Measurements from ENCODE around the gene RIN1. TPM values are rescaled to one million over a fixed set of nuclear protein-coding genes. Genes with fewer than 3 reads are reported as not detected.
"Not testable (repeated sequence)": the region's sequence is repeated elsewhere in the genome, so short reads cannot be mapped to it uniquely, and the experiment has no call there.

The RIN1 gene, protein sequence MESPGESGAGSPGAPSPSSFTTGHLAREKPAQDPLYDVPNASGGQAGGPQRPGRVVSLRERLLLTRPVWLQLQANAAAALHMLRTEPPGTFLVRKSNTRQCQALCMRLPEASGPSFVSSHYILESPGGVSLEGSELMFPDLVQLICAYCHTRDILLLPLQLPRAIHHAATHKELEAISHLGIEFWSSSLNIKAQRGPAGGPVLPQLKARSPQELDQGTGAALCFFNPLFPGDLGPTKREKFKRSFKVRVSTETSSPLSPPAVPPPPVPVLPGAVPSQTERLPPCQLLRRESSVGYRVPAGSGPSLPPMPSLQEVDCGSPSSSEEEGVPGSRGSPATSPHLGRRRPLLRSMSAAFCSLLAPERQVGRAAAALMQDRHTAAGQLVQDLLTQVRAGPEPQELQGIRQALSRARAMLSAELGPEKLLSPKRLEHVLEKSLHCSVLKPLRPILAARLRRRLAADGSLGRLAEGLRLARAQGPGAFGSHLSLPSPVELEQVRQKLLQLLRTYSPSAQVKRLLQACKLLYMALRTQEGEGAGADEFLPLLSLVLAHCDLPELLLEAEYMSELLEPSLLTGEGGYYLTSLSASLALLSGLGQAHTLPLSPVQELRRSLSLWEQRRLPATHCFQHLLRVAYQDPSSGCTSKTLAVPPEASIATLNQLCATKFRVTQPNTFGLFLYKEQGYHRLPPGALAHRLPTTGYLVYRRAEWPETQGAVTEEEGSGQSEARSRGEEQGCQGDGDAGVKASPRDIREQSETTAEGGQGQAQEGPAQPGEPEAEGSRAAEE
- 12.1 and 12.2 TPM in 2 replicates for total RNA-seq (2014; rRNA removed; shearing (Covaris generic))
- 19.2 and 19.6 TPM in 2 replicates for polyA plus RNA-seq (2015; cell fraction: cytosol; rRNA removed)
- 70.7 and 71.5 TPM in 2 replicates for polyA plus RNA-seq (2015; cell fraction: nucleus; rRNA removed)

DNA sequence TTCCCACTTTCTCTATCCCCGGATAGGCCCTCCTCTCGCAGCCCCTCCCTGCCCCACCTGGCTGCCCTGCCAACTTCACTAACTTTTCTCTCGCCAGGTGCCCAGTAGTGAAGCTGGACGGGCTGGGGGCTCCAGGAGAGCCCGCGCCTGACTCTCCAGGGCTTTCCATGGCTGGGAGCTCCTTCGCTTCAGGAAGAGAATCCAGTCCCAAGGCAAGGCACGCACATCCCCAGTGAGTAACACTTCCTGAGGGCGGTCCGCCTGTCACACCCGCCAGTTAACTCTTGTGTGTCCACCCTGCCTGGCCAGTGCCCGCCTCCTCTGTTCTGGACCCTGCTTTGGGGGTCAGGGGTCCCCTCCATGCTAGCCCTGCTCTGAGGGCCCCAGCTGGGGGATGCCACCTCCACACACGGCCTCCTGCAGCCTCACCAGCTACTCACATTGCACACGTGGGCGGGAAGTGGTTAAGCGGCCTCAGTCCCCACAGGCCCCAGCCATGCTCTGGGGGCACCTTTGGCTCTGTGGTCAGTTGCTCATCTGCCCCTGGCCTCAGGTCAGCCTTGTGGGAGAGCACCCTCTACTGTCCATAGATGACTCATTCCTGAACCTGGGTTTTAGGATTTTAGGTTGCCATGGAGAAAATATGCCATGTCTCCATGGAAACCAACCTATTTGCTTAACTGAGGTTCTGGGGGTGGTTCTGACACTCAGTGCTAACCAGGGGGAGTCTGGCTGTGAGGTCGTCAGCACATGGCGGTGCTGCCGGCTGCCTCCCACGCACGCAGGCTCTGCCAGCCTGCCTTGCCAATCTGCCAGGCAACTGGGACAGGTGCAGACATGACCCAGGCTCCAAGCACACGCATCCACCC, at the start of gene RIN1:
TSS of gene RIN1 (minus strand) at position 201 of the 869 bp plus-strand sequence. CDS start at position 169, 32 bp downstream.
- DNase-seq (ENCODE audit: low read depth, low spot score), result peak; percentile 70
- in situ Hi-C loops (cut with HindIII; ENCODE audit: low pct_unique_long_range_greater_than_20kb, low sequenced_read_pairs), result no loop called here

DNA sequence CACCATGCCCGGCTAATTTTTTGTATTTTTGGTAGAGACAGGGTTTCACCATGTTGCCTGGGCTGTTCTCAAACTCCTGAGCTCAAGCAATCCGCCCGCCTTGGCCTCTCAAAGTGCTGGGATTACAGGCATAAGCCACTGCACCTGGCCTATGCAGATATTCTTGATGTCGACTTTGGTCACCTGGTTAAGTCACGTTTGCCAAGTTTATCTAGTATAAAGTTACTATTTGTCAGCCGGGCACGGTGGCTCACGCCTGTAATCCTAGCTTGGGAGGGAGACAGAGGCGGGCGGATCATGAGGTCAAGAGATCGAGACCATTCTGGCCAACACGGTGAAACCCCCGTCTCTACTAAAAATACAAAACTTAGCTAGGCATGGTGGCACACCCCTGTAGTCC, 48.1 kb upstream of the RIN1 start:
- DNase-seq (ENCODE audit: low read depth, low spot score); in situ Hi-C loops (cut with HindIII; ENCODE audit: low pct_unique_long_range_greater_than_20kb, low sequenced_read_pairs): not testable (repeated sequence)

DNA sequence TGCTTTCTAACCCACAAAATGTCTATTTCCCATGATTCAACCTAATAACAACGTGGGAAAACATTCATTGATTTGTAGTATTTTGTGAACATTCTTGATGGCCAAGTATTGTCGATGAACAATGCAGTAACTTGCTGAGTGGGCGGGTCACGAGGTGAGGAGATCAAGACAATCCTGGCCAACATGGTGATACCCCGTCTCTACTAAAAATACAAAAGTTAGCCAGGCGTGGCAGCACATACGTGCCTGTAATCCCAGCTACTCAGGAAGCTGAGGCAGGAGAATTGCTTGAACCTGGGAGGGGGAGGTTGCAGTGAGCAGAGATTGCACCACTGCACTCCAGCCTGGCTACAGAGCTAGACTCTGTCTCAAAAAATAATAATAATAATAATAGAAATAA, 44.0 kb upstream of the RIN1 start:
- DNase-seq (ENCODE audit: low read depth, low spot score); in situ Hi-C loops (cut with HindIII; ENCODE audit: low pct_unique_long_range_greater_than_20kb, low sequenced_read_pairs): not testable (repeated sequence)

DNA sequence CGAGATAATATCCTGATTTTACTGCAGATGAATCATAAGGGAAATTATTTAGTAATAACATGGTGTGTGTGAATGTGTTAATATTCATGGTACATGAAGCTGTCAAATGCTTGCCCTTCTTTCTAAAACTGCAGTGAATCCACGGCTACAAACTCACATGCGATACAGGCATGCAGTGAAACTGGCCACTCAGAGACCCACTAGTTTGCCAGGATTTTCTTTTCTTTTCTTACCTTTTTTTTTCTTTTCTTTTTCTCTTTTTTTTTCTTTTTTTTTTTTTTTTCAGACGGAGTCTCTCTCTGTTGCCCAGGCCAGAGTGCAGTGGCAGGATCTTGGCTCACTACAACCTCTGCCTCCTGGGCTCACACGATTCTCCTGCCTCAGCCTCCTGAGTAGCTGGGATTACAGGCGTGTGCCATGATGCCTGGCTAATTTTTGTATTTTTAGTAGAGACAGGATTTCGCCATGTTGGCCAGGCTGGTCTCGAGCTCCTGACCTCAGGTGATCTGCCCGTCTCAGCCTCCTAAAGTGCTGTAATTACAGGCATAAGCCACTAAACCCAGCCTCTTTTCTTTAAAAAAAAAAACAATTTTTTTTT, 37.6 kb upstream of the RIN1 start:
- DNase-seq (ENCODE audit: low read depth, low spot score); in situ Hi-C loops (cut with HindIII; ENCODE audit: low pct_unique_long_range_greater_than_20kb, low sequenced_read_pairs): not testable (repeated sequence)

DNA sequence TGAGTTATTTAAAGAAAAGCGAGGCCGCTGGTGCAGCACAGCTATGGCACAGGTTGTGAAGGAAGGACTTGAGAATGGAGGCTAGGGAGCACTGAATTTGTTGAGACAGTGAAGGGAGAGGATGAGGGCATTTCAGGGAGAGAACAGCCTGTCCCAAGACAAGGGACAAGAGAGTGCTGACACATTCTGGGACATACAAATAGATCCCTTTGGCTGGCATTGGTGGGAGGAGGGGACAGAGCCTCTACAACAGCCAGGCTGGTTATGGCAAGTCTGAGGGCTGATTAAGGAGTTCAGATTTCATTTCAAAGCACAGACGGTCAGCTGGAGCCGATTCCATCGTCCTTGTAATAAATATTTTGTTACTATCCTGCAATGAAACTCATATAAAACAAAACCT, 37.0 kb upstream of the RIN1 start:
- in situ Hi-C loops (cut with HindIII; ENCODE audit: low pct_unique_long_range_greater_than_20kb, low sequenced_read_pairs), result no loop called here
- DNase-seq (ENCODE audit: low read depth, low spot score), result no peak

DNA sequence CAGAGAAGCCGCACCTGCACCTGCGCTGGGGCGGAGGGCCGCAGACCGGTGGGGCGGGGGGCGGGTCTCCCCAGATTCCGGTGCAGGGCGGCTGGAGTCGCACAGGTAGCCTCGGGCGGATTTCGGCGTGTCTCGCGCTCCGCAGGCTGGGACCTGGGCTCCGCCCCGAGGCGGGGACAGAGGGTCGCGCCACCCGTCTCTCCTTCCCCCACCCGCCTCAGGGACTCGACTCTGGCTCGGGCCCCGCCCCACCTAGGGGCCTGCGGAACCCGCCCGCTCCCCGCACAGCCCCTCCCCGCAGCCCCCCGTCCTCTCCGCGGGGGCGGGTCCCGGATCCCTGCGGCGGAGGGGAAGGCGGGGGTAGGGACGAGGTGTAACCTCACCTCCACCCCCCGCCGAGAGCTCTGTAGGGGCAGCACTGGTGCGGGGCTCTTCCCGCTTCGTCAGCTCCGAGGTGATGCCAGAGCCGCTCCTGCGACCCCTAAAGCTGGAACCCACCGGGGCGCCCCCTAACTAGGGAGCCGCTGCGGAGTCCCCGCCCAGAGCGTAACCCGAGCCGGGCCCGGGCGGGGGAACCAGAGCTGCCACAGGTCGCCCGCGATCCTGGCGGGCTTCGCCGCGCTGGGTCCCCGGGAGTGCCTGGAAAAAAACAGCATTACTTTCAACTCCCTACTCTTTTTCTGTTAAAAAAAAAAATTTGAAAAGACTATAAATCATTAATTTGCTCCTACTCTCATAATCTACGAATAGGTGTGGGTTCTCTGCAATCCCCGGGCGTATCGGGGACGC, 35.6 kb upstream of the RIN1 start, which contains the start of gene SLC29A2:
TSS of gene SLC29A2 (minus strand) at position 134 of the 789 bp plus-strand sequence. CDS start 169 bp downstream, outside the sequence.
- DNase-seq (ENCODE audit: low read depth, low spot score), result peak; percentile 32

DNA sequence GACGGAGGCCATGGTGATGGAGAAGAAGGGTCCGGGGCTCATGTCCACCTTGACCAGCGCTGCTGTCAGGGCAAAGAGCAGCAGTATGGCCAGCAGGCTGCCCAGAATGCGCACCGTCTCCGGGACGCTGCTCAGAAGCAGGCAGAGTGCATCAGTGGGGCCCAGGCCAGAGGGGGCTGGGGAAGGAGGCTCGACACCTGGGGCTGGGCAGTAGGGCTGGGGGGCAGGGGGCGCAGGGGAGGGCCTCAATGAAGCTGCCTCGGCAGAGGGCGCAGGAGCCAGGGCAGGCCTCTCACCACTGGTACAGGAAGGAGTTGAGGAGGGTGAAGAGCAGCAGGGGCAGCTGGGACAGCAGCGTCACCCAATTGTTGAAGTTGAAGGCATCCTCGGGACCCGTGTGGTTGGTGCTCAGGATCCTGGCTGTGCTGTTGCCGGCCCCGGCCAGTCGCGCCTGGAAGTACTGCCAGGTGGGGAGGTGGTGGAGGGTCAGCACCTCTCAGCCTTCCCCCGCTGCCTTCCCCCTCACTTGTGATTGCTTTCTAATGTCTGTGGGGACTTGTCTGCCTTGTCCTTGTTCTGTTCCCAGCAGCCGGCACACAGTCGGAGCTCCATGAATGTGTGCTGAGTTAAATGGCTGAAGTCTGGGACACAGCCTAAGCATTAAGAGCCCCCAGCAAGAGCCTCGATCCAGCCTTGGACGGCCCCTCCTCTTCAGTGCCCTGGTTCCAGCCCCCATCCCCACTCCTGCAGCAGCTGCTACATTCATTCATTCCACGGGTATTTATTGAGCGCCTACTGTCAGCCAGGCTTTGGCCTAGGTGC, 33.0 kb upstream of the RIN1 start:
- DNase-seq (ENCODE audit: low read depth, low spot score), result no peak
- in situ Hi-C loops (cut with HindIII; ENCODE audit: low pct_unique_long_range_greater_than_20kb, low sequenced_read_pairs), result no loop called here

More for the DNA sequence above, 35.6 kb upstream of the RIN1 start, which contains the start of gene SLC29A2:
- in situ Hi-C loops (cut with HindIII; ENCODE audit: low pct_unique_long_range_greater_than_20kb, low sequenced_read_pairs), result no loop called here

DNA sequence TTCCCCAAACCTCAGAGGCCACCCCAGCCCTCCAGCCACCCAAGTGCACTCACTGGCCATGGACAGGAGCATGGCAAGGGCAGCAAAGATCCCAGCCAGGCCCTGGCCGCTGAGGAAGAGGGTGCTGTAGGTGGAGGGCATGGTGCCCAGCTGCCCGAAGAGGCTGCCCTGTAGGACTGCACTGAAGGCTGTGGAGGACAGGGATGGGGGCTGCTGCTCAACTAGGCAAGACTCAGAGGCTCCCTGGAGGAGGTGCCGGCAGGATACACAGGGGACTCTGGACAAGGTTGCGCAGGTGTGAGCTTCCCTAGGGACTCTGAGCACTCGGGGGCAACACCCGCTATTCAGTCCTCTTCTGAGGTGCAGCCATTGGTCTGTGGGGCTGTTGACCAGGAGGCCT, 32.2 kb upstream of the RIN1 start:
- no peak for DNase-seq (ENCODE audit: low read depth, low spot score)
- in situ Hi-C loops (cut with HindIII; ENCODE audit: low pct_unique_long_range_greater_than_20kb, low sequenced_read_pairs), result no loop called here

DNA sequence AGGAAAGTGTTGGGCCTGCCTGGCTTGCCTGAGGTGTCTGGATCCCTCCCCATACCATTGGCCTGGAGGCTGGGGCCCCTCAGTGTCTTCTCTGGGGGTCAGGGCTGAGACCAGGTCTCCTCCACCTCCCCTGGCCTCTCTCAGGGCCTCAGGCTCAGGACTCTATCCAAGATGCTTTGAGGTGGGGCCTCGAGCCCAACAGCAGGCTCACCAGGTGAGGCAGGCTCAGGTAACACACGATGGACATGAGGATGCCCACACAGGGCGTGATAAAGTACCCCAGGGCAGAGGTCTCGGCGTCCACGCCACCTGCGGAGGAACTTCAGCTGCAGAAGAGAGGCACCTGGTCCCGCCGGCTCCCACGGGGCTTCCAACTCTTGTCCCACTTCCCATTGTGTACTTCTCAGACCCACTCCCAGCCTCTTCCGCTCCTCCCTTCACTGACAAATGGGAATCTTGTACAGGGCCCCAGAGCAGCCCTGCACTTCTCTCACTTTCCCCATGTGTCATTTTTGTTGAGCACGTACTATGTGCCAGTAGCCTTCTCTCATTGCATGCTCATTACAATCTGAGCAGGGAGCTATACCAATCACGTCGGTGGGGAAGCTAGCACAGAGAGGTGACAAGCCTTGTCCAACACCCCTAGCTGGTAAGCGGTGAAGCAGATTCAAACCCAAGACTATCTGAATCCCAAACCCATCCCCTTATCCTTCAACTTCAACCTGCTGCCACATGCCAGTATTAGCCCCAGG, 31.5 kb upstream of the RIN1 start:
- DNase-seq (ENCODE audit: low read depth, low spot score), result no peak
- in situ Hi-C loops (cut with HindIII; ENCODE audit: low pct_unique_long_range_greater_than_20kb, low sequenced_read_pairs), result no loop called here

DNA sequence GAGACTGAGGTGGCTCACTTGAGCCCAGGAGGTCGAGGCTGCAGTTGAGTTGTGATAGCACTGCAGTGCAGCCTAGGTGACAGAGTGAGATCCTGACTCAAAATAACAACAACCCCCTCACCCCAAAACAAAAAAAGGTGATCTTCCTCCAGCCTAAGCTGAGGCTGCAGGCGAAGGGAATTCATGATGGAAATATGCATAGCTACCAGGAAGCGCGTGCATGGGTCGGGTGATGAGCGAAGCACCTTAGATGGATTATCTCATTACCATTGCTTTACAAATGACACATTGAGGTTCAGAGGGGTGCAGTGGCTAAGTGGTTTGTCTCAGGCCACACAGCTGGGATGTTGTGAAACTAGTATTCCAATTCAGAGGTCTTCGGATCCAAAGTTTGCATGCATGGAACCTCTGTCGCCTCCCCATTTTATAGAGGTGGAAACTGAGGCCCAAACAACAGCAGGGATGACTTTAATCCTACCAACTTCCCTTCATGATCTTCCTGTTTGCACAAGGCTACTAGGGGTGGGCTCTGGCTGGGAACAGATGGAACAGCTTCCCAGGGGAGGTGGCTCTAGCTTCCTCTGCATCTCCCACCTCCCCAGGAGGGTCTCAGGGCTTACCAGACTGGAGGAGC, 30.7 kb upstream of the RIN1 start:
- in situ Hi-C loops (cut with HindIII; ENCODE audit: low pct_unique_long_range_greater_than_20kb, low sequenced_read_pairs), result no loop called here
- DNase-seq (ENCODE audit: low read depth, low spot score), result no peak

DNA sequence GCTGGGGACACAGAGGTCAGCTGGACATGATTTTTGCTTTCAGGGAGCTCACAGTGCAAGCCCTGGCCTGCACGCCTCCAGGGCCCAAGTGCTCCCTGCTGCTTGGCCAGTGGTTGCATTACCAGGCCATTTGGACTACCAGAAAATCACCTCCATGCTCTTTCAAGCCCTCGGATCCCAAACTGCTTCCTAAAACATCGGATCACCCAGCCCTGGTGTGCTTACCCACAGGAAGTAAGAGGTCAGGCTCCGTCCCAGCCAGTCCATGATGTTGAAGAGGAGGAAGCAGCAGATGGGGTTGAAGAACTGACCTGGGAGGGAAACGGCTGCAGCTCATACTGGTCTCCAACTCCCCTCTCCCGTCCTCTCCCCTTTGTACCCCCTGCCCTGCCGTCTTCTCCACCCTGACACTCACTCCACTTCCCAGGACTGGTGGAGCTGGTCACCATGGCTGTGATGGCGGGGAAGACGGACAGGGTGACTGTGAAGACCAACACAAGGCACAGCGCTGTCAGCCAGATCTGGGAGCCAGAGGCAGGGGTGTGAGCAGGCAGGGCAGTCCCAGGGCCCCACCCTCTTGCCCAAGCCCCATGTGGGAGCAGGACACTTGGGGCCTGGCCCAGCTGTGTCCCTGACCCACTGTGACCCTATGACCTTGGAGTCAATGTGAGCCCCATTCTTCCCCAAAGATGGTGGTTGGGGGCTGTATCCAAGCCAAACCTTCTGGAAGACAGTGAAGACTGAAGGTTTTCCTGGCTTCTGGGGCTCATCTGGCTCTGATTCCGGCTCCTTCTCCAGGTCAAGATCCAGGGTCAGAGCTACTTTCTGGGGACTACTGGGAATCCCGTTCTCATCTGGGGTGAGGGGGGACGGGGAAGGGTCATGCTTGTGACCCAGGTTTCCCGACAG, 29.7 kb upstream of the RIN1 start:
- DNase-seq (ENCODE audit: low read depth, low spot score), result no peak
- in situ Hi-C loops (cut with HindIII; ENCODE audit: low pct_unique_long_range_greater_than_20kb, low sequenced_read_pairs), result no loop called here

DNA sequence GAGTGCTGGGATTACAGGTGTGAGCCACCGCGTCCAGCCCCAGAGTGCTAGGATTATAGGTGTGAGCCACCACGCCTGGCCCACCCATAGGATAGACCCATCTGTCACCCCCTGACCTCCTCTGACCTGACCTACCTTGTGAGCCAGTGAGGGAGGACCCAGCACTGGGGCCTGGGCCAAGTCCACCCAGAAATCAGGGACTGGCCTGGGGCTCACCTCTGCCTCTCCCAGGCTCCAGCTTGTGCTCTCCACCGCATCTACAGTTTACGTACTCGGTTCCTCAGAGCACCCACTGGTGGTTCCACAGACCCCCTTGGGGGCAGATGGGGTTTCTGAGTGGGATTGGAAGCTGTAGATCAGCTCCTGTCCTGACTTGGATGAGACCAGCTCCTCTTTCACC, 28.9 kb upstream of the RIN1 start:
- no peak for DNase-seq (ENCODE audit: low read depth, low spot score)
- in situ Hi-C loops (cut with HindIII; ENCODE audit: low pct_unique_long_range_greater_than_20kb, low sequenced_read_pairs), result no loop called here

DNA sequence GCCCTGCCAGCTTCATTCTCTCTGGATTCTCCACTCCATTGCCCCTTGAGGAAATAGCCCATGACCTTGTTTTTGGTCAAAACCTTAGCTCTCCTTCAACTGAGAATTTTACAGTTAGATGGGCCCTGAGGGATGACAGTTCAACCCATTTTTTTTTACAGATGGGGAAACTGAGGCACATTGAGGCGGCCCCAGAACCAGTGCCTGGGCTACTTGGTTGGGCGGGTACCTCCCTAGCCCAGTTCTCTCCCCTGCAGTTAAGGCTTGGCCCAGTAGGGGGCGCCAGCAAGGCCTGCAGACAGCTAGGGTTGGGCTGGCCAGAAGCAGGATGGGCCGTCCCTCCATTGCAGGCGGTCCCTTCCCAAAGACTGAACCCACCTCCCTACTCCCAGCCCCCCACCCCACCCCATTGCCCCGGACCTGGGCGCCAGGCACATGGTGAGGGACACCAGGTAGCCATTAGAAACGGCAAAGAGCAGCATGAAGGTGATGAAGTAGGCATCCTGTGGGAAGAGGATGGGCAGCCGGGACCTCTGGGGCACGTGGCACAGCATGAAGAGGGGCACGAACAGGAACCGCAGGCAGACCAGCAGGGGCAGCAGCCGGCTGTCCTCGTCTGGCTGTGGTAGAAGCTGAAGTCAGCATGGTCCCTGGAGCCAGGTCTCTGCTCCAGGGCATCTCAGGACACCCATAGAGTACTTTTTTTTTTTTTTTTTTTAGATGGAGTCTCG, 27.7 kb upstream of the RIN1 start:
- DNase-seq (ENCODE audit: low read depth, low spot score), result peak; percentile 73
- in situ Hi-C loops (cut with HindIII; ENCODE audit: low pct_unique_long_range_greater_than_20kb, low sequenced_read_pairs), result no loop called here
